SK-N-SH (cell line): ENCODE data around the gene TMEM255B. TPM values are rescaled to one million over a fixed set of nuclear protein-coding genes. Genes with fewer than 3 reads are reported as not detected.
A peak's percentile ranks its signal among the peaks of the same experiment; 100 is the strongest.

Source experiments
- CTCF ChIA-PET: fragments of 300-600, 350-600 bp; formaldehyde crosslinking; extraction: SDS; loops from one replicate; lab custom pipeline; 2021; lab: Yijun Ruan, JAX
- POLR2A ChIA-PET: fragments of 350-600 bp; sonication (Branson Sonifier 250); formaldehyde crosslinking; extraction: SDS; loops from one replicate; lab custom pipeline; 2020; ENCODE audit warnings: antibody characterized with exemption, inconsistent platforms; lab: Yijun Ruan, JAX
- DNase-seq: peaks from one replicate; pipeline ENCODE4 v3.0.0; 2012
- H2AFZ ChIP-seq: fragments of 200-600 bp; sonication (generic); 2 replicates; pipeline ENCODE4 v1.8.1; 2016; ENCODE audit warnings: antibody characterized with exemption, mild to moderate bottlenecking, low read depth
- H3F3A ChIP-seq: fragments of 200-600 bp; sonication (generic); replicated peaks from 2 replicates; pipeline ENCODE3; 2016; ENCODE audit warnings: antibody characterized with exemption, mild to moderate bottlenecking; ENCODE audit not compliant: insufficient read depth
- H3K27ac ChIP-seq, 2 experiments: fragments of 200-500 bp in 1 of 2; fragments of 200-600 bp in 1 of 2; sonication (Bioruptor generic) in 1 of 2; sonication (generic), shearing (Covaris generic) in 1 of 2; 2 replicates each; pipeline versions ENCODE4 v1.5.1 to v1.6.1; 2014 to 2016; ENCODE audit warnings: low read depth in 2 of 2, inconsistent platforms in 1 of 2, low read length in 1 of 2, mild to moderate bottlenecking in 1 of 2, mixed read lengths in 1 of 2
- H3K27me3 ChIP-seq: fragments of 200-600 bp; sonication (generic), shearing (Covaris generic); 2 replicates; pipeline ENCODE4 v1.6.1; 2016; ENCODE audit warnings: mixed run types; ENCODE audit not compliant: insufficient read depth
- H3K36me3 ChIP-seq, 2 experiments: fragments of 200-500 bp in 1 of 2; fragments of 200-600 bp in 1 of 2; sonication (Bioruptor generic) in 1 of 2; sonication (generic) in 1 of 2; replicated peaks in 1 of 2; 2 replicates each; pipeline versions ENCODE3 to v1.5.1; 2014 to 2016; ENCODE audit warnings: low read length in 1 of 2, mild to moderate bottlenecking in 1 of 2; ENCODE audit not compliant: insufficient read depth in 2 of 2, control insufficient read depth in 1 of 2
- H3K4me1 ChIP-seq, 2 experiments: fragments of 200-500 bp in 1 of 2; fragments of 200-600 bp in 1 of 2; sonication (Bioruptor generic) in 1 of 2; sonication (generic), shearing (Covaris generic) in 1 of 2; 2 replicates each; pipeline versions ENCODE4 v1.5.1 to v1.6.1; 2014 to 2016; ENCODE audit warnings: low read depth in 1 of 2, low read length in 1 of 2, mixed run types in 1 of 2; ENCODE audit not compliant: insufficient read depth in 2 of 2, control insufficient read depth in 1 of 2
- H3K4me2 ChIP-seq: fragments of 200-600 bp; sonication (generic), shearing (Covaris generic); 2 replicates; pipeline ENCODE4 v1.6.1; 2017; ENCODE audit warnings: mixed run types
- H3K4me3 ChIP-seq, 2 experiments: fragments of 200-500 bp in 1 of 2; fragments of 200-600 bp in 1 of 2; sonication (Bioruptor generic) in 1 of 2; sonication (generic), shearing (Covaris generic) in 1 of 2; 2 replicates each; pipeline versions ENCODE4 v1.5.1 to v1.8.1; 2014 to 2016; ENCODE audit warnings: low read depth in 2 of 2, inconsistent platforms in 1 of 2, low read length in 1 of 2, mild to moderate bottlenecking in 1 of 2, mixed read lengths in 1 of 2, moderate library complexity in 1 of 2
- H3K79me2 ChIP-seq: fragments of 200-600 bp; sonication (generic); 2 replicates; pipeline ENCODE4 v1.8.1; 2017; ENCODE audit warnings: mild to moderate bottlenecking; ENCODE audit not compliant: insufficient read depth
- H3K9ac ChIP-seq: fragments of 200-600 bp; sonication (generic); 2 replicates; pipeline ENCODE4 v1.6.1; 2017; ENCODE audit warnings: mixed run types
- H3K9me2 ChIP-seq: fragments of 200-600 bp; sonication (generic); 2 replicates; pipeline ENCODE4 v1.6.1; 2017; ENCODE audit warnings: mixed run types
- H3K9me3 ChIP-seq: fragments of 200-600 bp; sonication (generic); 2 replicates; pipeline ENCODE4 v1.6.1; 2017; ENCODE audit warnings: mixed run types, mild to moderate bottlenecking, moderate library complexity
- H4K20me1 ChIP-seq: fragments of 200-600 bp; sonication (generic); 2 replicates; pipeline ENCODE4 v1.6.1; 2017; ENCODE audit warnings: mild to moderate bottlenecking, mixed run types; ENCODE audit not compliant: insufficient read depth
- EP300 ChIP-seq, 2 experiments: IDR thresholded peaks; 2 replicates each; pipeline versions ENCODE4 v1.4.0 to v1.6.1; 2012; ENCODE audit warnings: borderline replicate concordance in 1 of 2, low read depth in 1 of 2, low read length in 1 of 2
- FOSL2 ChIP-seq: IDR thresholded peaks from 2 replicates; pipeline ENCODE4 v1.4.0; 2012; ENCODE audit warnings: low read depth, mild to moderate bottlenecking, moderate library complexity, borderline replicate concordance
- GABPA ChIP-seq: IDR thresholded peaks from 2 replicates; pipeline ENCODE4 v1.4.0; 2012; ENCODE audit warnings: low read depth, mild to moderate bottlenecking
- GATA2 ChIP-seq: sonication (generic); formaldehyde crosslinking; IDR thresholded peaks from 2 replicates; pipeline ENCODE4 v1.5.0; 2020; ENCODE audit warnings: mild to moderate bottlenecking, missing genetic modification reagents
- JUND ChIP-seq: IDR thresholded peaks from 2 replicates; pipeline ENCODE4 v1.4.0; 2012
- NRF1 ChIP-seq: IDR thresholded peaks from 2 replicates; pipeline ENCODE4 v1.6.1; 2012; ENCODE audit warnings: low read depth, mild to moderate bottlenecking, low read length
- POLR2AphosphoS5 ChIP-seq: IDR thresholded peaks from 2 replicates; pipeline ENCODE4 v1.6.1; 2012; ENCODE audit warnings: low read depth, low read length
- RXRA ChIP-seq: IDR thresholded peaks from 2 replicates; pipeline ENCODE4 v1.4.0; 2012; ENCODE audit warnings: low read depth, mild to moderate bottlenecking, borderline replicate concordance
- SIN3A ChIP-seq: IDR thresholded peaks from 2 replicates; pipeline ENCODE4 v1.6.1; 2012; ENCODE audit warnings: low read depth, mild to moderate bottlenecking, low read length, moderate library complexity, borderline replicate concordance
- TEAD4 ChIP-seq: IDR thresholded peaks from 2 replicates; pipeline ENCODE4 v1.4.0; 2012; ENCODE audit warnings: mild to moderate bottlenecking, borderline replicate concordance; ENCODE audit not compliant: insufficient read depth
- WGBS: methylation state at CpG from one replicate; pipeline ENCODE4 v1.1.6; 2017; ENCODE audit warnings: low lambda C conversion rate; 5-methylcytosine and 5-hydroxymethylcytosine counted together
- polyA plus RNA-seq, 3 experiments: library from polyadenylated mRNA; depleted of rRNA; stranded (reverse); fragments of >200 nt; gene quantifications; 2 replicates each; pipeline ENCODE4 v1.2.3, GENCODE V29; 2012
- TF ChIP-seq, protein P1 (sequence below): IDR thresholded peaks from 2 replicates; pipeline ENCODE4 v1.4.0; 2012; ENCODE audit warnings: low read depth, borderline replicate concordance
- TF ChIP-seq, protein P2 (sequence below): fragments of 150-350 bp; IDR thresholded peaks from 2 replicates; pipeline ENCODE4 v1.6.1; 2017; ENCODE audit warnings: antibody characterized with exemption, low read length, low read depth, borderline replicate concordance
- TF ChIP-seq, protein P3 (sequence below): IDR thresholded peaks from 2 replicates; pipeline ENCODE4; 2012
- TF ChIP-seq, protein P4 (sequence below): fragments of 150-350 bp; IDR thresholded peaks from 2 replicates; pipeline ENCODE4 v1.6.1; 2016; ENCODE audit warnings: mild to moderate bottlenecking, low read depth, low read length
- TF ChIP-seq, protein P5 (sequence below): fragments of 200-600 bp; sonication (generic); IDR thresholded peaks from 2 replicates; pipeline ENCODE4 v1.6.1; 2017; ENCODE audit warnings: antibody characterized with exemption, mild to moderate bottlenecking, moderate library complexity

Gene TMEM255B
- polyA plus RNA-seq, 1 of the 3 experiments (the other 2 are of a cell fraction): 14.8 TPM

DNA sequence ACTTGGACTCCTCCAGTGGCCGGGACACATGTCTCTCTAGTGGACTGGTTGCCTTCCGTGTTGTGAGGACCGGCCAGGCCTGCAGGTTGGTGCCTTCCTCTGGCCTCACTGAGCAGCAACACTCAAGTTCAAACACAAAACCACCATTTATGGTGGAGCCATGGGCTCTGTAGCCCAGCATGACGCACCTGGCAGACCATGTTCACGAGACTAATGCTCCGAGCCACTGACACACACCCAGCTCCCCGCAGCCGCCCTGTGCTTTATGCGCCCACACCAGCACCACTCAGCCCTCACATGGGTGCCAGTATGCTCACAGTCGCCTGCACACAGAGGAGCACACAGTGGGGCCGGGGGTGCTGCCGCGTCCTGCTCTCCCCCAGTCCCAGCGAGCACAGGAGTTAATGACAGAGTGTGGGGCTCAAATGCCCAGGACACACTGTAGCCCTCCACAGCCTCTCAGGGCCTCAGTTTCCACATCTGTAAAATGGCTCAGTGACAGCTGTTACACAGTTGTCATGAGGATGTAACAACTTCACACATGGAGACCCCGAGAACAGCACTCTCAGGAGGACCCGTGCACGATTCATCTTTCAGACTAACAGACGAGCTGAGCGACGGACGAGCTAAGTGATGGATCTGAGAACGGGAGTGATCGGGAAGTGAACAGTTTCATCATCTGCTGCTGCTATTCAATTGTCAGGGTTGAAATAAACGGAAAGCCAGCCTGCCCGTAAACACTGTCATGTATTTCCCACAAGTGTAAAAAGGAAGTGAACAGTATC lies 97.1 kb downstream of the TMEM255B start:
- peak overlapping the region in 1 of 2 experiments; percentile 32; a peak in 1 of 4 replicates for H3K27ac ChIP-seq
- H3K9ac ChIP-seq: no peak overlapping the region
- no peaks in the 10 kb centered on the region for H3K9me2 ChIP-seq

More for the DNA sequence above, 97.1 kb downstream of the TMEM255B start:
- ChIA-PET POLR2A (no interaction called here), CTCF (no interaction called here)
- DNase-seq: no peak
- no peak overlapping the region for H2AFZ ChIP-seq
- H3F3A ChIP-seq: peaks cover 49% of the 10 kb centered on the region
- H3K36me3 ChIP-seq: peaks cover 0 to 9% of the 10 kb centered on the region in 2 experiments
- H3K4me1 ChIP-seq: peaks cover 7 to 27% of the 10 kb centered on the region in 2 experiments; a peak in 1 of 4 replicates
- H3K27me3 ChIP-seq: no peaks in the 10 kb centered on the region
- 94% methylated on average over 22 of the region's 25 CpGs for WGBS
- H3K4me2 ChIP-seq: peak overlapping the region; percentile 56
- H3K4me3 ChIP-seq: no peak overlapping the region
- peaks cover 100% of the 10 kb centered on the region for H3K79me2 ChIP-seq
- H3K9me3 ChIP-seq: no peaks in the 10 kb centered on the region
- TF ChIP-seq SIN3A (no peak), GABPA (no peak), POLR2AphosphoS5 (no peak), JUND (no peak), RXRA (no peak), GATA2 (no peak), TEAD4 (no peak), NRF1 (no peak), FOSL2 (no peak), EP300 (IDR thresholded peaks at IDR 0.05; ENCODE audit: borderline replicate concordance in 1 of 2, low read depth in 1 of 2, low read length in 1 of 2) (no peak)
- TF ChIP-seq, protein P1, sequence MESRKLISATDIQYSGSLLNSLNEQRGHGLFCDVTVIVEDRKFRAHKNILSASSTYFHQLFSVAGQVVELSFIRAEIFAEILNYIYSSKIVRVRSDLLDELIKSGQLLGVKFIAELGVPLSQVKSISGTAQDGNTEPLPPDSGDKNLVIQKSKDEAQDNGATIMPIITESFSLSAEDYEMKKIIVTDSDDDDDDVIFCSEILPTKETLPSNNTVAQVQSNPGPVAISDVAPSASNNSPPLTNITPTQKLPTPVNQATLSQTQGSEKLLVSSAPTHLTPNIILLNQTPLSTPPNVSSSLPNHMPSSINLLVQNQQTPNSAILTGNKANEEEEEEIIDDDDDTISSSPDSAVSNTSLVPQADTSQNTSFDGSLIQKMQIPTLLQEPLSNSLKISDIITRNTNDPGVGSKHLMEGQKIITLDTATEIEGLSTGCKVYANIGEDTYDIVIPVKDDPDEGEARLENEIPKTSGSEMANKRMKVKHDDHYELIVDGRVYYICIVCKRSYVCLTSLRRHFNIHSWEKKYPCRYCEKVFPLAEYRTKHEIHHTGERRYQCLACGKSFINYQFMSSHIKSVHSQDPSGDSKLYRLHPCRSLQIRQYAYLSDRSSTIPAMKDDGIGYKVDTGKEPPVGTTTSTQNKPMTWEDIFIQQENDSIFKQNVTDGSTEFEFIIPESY: no peak
- TF ChIP-seq, protein P2, sequence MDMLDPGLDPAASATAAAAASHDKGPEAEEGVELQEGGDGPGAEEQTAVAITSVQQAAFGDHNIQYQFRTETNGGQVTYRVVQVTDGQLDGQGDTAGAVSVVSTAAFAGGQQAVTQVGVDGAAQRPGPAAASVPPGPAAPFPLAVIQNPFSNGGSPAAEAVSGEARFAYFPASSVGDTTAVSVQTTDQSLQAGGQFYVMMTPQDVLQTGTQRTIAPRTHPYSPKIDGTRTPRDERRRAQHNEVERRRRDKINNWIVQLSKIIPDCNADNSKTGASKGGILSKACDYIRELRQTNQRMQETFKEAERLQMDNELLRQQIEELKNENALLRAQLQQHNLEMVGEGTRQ: no peak
- TF ChIP-seq, protein P3, sequence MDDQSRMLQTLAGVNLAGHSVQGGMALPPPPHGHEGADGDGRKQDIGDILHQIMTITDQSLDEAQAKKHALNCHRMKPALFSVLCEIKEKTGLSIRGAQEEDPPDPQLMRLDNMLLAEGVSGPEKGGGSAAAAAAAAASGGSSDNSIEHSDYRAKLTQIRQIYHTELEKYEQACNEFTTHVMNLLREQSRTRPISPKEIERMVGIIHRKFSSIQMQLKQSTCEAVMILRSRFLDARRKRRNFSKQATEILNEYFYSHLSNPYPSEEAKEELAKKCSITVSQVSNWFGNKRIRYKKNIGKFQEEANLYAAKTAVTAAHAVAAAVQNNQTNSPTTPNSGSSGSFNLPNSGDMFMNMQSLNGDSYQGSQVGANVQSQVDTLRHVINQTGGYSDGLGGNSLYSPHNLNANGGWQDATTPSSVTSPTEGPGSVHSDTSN: no peak
- TF ChIP-seq, protein P4, sequence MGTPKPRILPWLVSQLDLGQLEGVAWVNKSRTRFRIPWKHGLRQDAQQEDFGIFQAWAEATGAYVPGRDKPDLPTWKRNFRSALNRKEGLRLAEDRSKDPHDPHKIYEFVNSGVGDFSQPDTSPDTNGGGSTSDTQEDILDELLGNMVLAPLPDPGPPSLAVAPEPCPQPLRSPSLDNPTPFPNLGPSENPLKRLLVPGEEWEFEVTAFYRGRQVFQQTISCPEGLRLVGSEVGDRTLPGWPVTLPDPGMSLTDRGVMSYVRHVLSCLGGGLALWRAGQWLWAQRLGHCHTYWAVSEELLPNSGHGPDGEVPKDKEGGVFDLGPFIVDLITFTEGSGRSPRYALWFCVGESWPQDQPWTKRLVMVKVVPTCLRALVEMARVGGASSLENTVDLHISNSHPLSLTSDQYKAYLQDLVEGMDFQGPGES: no peak
- TF ChIP-seq, protein P5, sequence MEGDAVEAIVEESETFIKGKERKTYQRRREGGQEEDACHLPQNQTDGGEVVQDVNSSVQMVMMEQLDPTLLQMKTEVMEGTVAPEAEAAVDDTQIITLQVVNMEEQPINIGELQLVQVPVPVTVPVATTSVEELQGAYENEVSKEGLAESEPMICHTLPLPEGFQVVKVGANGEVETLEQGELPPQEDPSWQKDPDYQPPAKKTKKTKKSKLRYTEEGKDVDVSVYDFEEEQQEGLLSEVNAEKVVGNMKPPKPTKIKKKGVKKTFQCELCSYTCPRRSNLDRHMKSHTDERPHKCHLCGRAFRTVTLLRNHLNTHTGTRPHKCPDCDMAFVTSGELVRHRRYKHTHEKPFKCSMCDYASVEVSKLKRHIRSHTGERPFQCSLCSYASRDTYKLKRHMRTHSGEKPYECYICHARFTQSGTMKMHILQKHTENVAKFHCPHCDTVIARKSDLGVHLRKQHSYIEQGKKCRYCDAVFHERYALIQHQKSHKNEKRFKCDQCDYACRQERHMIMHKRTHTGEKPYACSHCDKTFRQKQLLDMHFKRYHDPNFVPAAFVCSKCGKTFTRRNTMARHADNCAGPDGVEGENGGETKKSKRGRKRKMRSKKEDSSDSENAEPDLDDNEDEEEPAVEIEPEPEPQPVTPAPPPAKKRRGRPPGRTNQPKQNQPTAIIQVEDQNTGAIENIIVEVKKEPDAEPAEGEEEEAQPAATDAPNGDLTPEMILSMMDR: no peak
- H4K20me1 ChIP-seq: peaks cover 83% of the 10 kb centered on the region
